ENCODE results near the gene MAN1A1. TPM values are rescaled to one million over a fixed set of nuclear protein-coding genes. Genes with fewer than 3 reads are reported as not detected.

Gene MAN1A1
- total RNA-seq, 2 donors from 2014 or later, result 17.9 to 27.9 TPM

- no peaks in the 10 kb centered on the region for H3K9me3 ChIP-seq
- intact Hi-C loops (cut with DNase I), result no loop called here
- 51% methylated on average over 5 of the region's 5 CpGs for WGBS
- DNase-seq (ENCODE audit: low spot score), result no peak
- H3K36me3 ChIP-seq, result no peaks in the 10 kb centered on the region
- TF ChIP-seq POLR2A (IDR thresholded peaks at IDR 0.05), result no peak
- TF ChIP-seq, protein P1, sequence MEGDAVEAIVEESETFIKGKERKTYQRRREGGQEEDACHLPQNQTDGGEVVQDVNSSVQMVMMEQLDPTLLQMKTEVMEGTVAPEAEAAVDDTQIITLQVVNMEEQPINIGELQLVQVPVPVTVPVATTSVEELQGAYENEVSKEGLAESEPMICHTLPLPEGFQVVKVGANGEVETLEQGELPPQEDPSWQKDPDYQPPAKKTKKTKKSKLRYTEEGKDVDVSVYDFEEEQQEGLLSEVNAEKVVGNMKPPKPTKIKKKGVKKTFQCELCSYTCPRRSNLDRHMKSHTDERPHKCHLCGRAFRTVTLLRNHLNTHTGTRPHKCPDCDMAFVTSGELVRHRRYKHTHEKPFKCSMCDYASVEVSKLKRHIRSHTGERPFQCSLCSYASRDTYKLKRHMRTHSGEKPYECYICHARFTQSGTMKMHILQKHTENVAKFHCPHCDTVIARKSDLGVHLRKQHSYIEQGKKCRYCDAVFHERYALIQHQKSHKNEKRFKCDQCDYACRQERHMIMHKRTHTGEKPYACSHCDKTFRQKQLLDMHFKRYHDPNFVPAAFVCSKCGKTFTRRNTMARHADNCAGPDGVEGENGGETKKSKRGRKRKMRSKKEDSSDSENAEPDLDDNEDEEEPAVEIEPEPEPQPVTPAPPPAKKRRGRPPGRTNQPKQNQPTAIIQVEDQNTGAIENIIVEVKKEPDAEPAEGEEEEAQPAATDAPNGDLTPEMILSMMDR (IDR thresholded peaks at IDR 0.05), result no peak
- TF ChIP-seq POLR2AphosphoS5 (IDR thresholded peaks at IDR 0.05), result no peak
- no peak overlapping the region for H3K4me3 ChIP-seq
- no peaks in the 10 kb centered on the region for H3K4me1 ChIP-seq (replicated peaks)
- H3K27me3 ChIP-seq (replicated peaks; ENCODE audit: insufficient read depth), result no peaks in the 10 kb centered on the region
- no peak overlapping the region for H3K27ac ChIP-seq
These were observed 34.7 kb downstream of the MAN1A1 start for GRCh38 chr6:119314885-119315272.

GRCh38 chr6:119313937-119314884 is 35.4 kb downstream of the MAN1A1 start:
- Histone ChIP-seq H3K27me3 (replicated peaks; ENCODE audit: insufficient read depth) (no peaks in the 10 kb centered on the region), H3K36me3 (no peaks in the 10 kb centered on the region), H3K9me3 (no peaks in the 10 kb centered on the region), H3K4me3 (no peak overlapping the region), H3K4me1 (replicated peaks) (no peaks in the 10 kb centered on the region), H3K27ac (no peak overlapping the region)
- intact Hi-C loops (cut with DNase I), result no loop called here
- 83% methylated on average over 10 of the region's 10 CpGs for WGBS
- TF ChIP-seq, protein P1 (IDR thresholded peaks at IDR 0.05), result no peak
- no peak for TF ChIP-seq POLR2AphosphoS5 (IDR thresholded peaks at IDR 0.05)
- TF ChIP-seq POLR2A (IDR thresholded peaks at IDR 0.05), result no peak
- DNase-seq (ENCODE audit: low spot score), result no peak

DNA sequence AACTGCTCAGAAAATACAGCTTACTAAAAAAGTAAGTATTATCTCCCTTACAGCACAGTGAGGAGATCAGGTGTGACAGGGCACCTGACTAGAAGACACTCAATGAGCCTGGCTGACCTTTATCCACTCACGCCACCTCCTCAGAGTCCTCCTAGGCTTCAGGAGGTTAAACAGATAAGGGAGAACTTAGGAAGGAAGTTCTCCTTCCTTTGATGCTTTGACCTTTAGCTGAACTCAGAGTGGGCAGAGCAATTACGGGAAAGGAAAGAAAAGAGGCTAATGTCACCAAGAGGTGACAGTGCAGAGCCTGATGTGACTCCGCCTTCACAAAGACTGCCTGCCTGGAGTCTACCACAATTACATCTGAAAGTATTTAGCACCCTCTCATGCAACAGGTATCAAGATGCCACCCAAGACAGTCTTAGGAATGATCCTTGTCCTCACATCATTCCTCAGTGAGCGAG is 36.7 kb downstream of the MAN1A1 start:
- no peak overlapping the region for H3K27ac ChIP-seq
- intact Hi-C loops (cut with DNase I), result no loop called here
- DNase-seq (ENCODE audit: low spot score), result no peak
- TF ChIP-seq, protein P1 (IDR thresholded peaks at IDR 0.05), result no peak
- TF ChIP-seq POLR2A (IDR thresholded peaks at IDR 0.05) (no peak), POLR2AphosphoS5 (IDR thresholded peaks at IDR 0.05) (peak; percentile 8)
- no peaks in the 10 kb centered on the region for H3K36me3 ChIP-seq
- H3K4me1 ChIP-seq (replicated peaks), result no peaks in the 10 kb centered on the region
- no peaks in the 10 kb centered on the region for H3K27me3 ChIP-seq (replicated peaks; ENCODE audit: insufficient read depth)
- H3K4me3 ChIP-seq, result no peak overlapping the region
- WGBS, result 79% methylated on average over 4 of the region's 4 CpGs
- H3K9me3 ChIP-seq, result no peaks in the 10 kb centered on the region

GRCh38 chr6:119312441-119312840 is 37.1 kb downstream of the MAN1A1 start:
- no peak for DNase-seq (ENCODE audit: low spot score)
- no peaks in the 10 kb centered on the region for H3K9me3 ChIP-seq
- no peak overlapping the region for H3K4me3 ChIP-seq
- TF ChIP-seq, protein P1 (IDR thresholded peaks at IDR 0.05), result no peak
- TF ChIP-seq POLR2AphosphoS5 (IDR thresholded peaks at IDR 0.05) (no peak), POLR2A (IDR thresholded peaks at IDR 0.05) (no peak)
- no peak overlapping the region for H3K27ac ChIP-seq
- no peaks in the 10 kb centered on the region for H3K36me3 ChIP-seq
- H3K27me3 ChIP-seq (replicated peaks; ENCODE audit: insufficient read depth), result no peaks in the 10 kb centered on the region
- 97% methylated on average over 4 of the region's 4 CpGs for WGBS
- no peaks in the 10 kb centered on the region for H3K4me1 ChIP-seq (replicated peaks)
- intact Hi-C loops (cut with DNase I), result no loop called here

Data from prostate gland (tissue), 2 donors.